GM12892 (cell line): ENCODE measurements around the gene RABL6.
A peak's percentile ranks its signal among the peaks of the same experiment; 100 is the strongest.
"Not testable (repeated sequence)": the region's sequence is repeated elsewhere in the genome, so short reads cannot be mapped to it uniquely, and the experiment has no call there.

ENCODE experiments used
- DNase-seq: peaks from one replicate; pipeline ENCODE4 v3.0.0; 2011; ENCODE audit not compliant: insufficient read length
- FAIRE-seq: peaks from 2 replicates; lab custom pipeline; 2011; peaks lifted over from hg19 to GRCh38; lab: Jason Lieb, UNC
- POLR2A ChIP-seq: IDR thresholded peaks from 2 replicates; pipeline ENCODE4 v1.6.1; 2011; ENCODE audit warnings: low read depth, low read length, control low read depth
- POLR2AphosphoS5 ChIP-seq: IDR thresholded peaks from 2 replicates; pipeline ENCODE4 v1.6.1; 2011; ENCODE audit warnings: low read depth, low read length, control low read depth
- TAF1 ChIP-seq: IDR thresholded peaks from 2 replicates; pipeline ENCODE4 v1.6.1; 2011; ENCODE audit warnings: low read depth, mild to moderate bottlenecking, control low read depth, low read length, borderline replicate concordance

The RABL6 gene

DNA sequence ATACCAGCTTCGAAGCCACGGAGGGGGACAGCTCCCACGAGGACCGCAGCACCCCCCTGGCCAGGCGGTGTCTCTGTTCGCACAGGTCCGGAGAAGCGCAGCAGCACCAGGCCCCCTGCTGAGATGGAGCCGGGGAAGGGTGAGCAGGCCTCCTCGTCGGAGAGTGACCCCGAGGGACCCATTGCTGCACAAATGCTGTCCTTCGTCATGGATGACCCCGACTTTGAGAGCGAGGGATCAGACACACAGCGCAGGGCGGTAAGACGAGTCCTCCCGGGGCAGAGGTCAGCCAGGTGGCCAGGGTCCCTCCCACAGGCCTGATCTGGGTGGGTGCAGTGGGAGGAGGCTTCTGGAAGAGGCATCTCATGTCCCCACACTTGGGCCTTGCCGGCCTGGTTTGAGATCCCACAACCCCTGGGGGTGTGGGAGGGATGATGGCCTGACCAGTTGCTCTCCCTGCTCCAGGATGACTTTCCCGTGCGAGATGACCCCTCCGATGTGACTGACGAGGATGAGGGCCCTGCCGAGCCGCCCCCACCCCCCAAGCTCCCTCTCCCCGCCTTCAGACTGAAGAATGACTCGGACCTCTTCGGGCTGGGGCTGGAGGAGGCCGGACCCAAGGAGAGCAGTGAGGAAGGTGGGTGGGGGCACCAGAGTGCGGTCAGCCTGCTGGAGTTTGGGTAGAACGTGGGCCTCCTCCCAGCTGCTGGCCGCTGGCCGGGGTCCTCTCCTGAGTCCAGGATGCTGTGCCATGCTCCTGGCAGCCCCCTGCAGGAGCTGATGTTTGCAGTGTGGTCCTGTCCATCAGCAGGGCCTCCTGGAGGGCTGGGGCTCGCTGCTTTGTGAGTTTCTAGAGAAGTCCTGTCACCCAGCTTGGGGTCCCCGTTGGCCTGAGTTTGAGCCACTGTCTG lies 31.7 kb downstream of the RABL6 start:
- FAIRE-seq: no peak
- no peak for TF ChIP-seq POLR2AphosphoS5
- no peak for TF ChIP-seq POLR2A
- TF ChIP-seq TAF1: no peak
- DNase-seq: no peak

DNA sequence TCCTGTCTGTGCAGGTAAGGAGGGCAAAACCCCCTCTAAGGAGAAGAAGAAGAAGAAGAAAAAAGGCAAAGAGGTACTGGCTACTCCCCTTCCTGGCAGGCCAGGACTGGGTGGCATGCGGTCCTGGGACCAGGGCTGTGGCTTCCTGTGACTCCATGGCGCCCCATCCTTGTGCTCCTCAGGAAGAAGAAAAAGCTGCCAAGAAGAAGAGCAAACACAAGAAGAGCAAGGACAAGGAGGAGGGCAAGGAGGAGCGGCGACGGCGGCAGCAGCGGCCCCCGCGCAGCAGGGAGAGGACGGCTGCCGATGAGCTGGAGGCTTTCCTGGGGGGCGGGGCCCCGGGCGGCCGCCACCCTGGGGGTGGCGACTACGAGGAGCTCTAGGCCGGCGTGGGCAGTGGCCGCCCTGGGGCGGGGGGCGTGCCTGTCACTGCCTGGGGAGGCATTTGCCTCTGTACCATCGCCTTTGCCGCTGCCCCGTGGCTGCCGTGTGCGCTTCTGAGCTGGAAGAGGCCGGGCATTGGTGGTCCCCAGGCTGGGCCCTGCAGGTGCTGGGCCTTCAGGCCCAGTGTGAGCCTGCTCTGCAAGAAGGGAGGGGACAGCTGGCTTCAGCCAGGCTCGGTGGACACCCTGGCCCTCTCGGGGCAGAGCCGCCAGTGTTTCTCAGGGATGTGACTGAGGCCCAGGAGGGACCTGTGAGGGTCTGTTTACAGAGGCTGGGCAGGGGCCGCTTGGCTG lies 32.6 kb downstream of the RABL6 start:
- TF ChIP-seq POLR2A: no peak
- TF ChIP-seq POLR2AphosphoS5: no peak
- TF ChIP-seq TAF1: no peak
- no peak for DNase-seq
- no peak for FAIRE-seq

DNA sequence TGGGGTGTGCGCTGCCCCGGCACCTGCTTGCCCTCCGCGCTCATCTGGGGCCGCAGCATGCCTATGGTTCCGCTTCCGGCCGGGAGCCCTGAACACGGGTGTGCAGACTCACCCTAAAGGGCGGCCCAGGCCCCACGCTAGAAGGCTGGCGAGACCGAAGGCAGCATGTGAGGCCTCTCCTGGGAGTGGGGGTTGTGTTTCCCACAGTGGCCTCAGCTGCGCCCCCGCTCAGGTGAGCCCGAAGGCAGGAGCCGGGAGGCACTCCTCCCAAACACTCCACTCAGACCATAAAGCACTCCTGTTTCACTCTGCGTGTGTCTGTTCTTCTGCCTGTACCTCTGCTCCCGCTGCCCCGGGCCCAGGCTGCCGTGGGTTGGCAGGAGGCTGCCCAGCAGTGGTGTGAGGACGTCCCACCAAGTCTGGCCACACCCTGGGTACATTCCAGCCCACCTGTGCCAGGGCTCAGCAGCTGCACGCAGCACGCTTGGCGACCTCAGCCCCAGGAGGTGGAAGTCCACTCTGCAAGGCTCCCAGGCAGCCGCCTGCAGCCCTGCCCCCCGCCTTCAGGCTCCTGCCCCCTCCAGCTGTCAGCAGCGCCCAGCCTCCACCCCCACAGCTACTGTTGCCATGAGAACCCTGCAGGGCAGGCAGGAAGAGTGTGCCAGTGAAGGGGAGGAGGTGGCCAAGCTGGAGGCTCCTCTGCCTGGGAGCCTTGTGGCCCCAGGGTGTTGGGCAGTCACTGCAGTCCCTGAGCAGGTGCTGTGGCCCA lies 33.3 kb downstream of the RABL6 start:
- FAIRE-seq: no peak
- no peak for TF ChIP-seq POLR2AphosphoS5
- no peak for TF ChIP-seq TAF1
- DNase-seq: no peak

DNA sequence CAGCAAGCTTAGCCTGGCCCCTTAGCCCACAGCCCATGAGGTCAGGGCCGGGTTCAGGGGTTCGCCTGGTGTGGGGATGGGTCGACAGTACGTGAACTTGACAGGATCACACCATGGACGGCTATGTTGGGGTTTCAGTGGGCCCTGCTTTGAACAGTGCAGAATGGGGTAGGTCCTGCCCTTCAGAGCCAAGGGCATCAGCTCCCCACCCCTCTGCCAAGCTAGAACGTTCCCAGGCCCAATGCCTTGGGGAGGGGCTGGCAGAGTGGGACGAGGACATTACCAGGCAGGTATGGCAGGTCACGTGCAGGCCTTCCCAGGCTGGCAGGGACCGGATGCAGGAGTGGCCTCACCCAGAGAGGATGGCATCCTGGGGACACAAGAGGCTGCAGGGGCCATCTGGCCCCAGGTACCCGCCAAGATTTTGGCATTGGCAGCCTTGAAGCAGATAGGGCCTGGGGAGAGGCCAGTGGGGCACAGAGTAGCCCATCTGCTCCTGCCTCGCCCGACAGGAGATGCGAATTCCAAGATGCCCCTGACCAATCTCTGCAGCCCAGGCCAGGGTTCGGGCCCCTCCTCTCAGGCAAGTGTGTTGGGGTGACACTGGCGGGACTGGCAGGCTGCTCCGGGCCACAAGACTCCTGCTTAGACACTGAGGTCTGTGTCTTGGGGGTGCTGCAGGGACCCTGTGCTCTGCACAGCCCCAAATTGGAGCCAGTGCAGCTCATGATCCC lies 34.1 kb downstream of the RABL6 start:
- DNase-seq: not testable (repeated sequence)
- FAIRE-seq: peak; percentile 14

DNA sequence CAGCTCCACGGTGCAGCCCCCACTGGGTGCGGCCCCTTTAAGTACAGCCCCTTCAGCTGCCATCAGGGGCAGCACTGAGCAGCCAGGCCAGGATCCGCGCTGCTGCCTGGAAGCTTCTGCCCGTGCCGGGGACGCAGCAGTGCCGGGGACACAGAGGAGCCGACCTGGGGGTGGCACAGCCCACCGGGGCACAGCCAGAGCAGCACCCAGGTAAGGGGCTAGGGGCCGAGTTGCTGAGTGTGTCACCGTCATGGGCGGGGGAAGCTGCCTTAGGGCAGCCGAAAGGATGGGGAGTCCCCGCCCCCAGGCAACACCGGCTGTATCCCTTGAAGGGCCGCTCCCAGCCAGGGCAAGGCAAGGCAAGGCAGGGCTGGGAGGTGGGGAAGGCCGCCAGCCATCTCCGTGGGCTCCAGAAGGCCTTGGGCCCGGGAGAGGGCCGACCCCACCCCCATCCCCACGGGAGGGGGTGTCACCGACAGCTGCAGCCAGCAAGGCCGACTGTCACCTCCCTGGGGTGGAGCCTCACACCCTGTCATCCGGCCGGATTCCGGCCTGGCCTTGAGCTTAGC lies 34.7 kb downstream of the RABL6 start, which contains the start of gene AJM1:
TSS of gene AJM1 (plus strand) at position 99 of the 569 bp plus-strand sequence. CDS start 1,937 bp downstream, outside the sequence.
- FAIRE-seq (peak; percentile 98), DNase-seq (peak; percentile 90)

DNA sequence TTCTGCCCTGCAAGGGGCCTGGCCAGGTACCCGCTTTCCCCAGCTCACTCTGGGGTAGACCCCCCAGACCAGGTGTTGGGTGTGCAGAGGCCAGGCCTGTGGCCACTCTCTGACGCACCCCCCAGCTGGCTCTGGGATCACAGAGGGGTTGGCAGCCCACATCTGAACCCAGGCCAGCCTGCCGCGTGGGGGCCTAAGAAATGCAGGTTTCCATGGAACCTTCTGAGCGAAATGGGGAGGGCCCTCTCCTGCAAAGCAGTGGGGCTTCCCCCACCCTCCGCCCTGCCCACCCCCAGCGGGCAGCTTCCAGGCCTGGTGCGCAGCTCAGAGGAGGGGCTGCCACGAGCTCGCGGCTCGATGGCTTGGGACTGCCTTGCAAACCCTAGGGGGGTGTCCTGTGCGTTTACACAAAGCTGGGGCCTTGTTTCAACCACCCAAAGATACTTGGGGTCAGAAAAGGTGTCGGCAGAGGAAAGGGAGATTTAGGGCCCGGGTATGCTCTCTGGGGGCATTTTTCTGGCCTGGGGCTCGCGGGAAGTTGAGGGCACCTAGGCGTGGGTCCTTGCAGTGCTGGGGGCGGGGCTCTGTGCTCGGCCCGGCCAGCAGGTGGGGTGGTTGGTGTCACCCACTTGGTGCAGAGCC lies 35.5 kb downstream of the RABL6 start:
- peak; percentile 86 for FAIRE-seq
- DNase-seq: not testable (repeated sequence)

DNA sequence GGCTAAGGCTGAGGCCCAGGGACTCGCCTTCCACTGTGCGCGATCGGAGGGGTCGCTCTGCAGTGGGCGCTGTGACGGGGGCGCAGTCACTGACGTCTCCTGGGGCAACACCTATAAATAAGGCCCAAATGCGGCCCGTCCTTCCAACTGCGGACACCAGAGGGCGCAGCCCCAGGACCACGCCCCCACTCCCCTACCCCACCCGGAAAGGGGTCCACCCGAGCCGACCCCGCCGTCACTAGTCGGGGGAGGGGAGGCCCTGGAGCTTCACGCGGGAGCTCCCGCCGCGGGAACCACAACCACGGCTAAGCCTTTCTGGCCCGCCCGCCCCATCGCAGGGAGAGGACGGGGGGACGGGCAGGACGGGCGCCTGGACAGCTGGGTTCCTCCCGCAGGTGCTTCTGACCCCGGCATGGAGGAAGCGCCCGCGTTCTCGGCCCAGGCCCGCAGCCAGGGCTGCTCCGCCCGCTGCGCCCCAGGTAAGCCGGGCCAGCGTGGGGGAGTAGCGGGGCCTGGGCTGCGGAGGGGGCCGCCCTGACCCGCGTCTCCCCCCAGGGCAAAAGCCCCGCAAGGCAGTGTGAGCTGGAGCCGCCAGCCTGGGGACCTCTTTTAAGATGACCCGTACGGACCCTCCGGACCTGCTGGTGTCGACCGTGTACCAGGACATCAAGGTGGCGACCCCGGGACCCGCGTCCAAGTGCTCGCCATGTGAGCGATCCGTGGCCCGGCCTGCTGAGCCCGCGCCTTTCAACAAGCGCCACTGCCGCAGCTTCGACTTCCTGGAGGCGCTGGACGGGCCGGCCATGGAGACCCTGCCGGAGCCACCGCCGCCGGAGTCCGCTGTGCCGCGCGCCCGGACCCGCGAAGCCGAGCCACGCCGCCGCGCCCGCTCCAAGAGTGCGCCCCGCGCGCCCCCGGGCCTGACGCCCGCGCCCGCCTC lies 36.3 kb downstream of the RABL6 start:
- FAIRE-seq, DNase-seq: not testable (repeated sequence)

DNA sequence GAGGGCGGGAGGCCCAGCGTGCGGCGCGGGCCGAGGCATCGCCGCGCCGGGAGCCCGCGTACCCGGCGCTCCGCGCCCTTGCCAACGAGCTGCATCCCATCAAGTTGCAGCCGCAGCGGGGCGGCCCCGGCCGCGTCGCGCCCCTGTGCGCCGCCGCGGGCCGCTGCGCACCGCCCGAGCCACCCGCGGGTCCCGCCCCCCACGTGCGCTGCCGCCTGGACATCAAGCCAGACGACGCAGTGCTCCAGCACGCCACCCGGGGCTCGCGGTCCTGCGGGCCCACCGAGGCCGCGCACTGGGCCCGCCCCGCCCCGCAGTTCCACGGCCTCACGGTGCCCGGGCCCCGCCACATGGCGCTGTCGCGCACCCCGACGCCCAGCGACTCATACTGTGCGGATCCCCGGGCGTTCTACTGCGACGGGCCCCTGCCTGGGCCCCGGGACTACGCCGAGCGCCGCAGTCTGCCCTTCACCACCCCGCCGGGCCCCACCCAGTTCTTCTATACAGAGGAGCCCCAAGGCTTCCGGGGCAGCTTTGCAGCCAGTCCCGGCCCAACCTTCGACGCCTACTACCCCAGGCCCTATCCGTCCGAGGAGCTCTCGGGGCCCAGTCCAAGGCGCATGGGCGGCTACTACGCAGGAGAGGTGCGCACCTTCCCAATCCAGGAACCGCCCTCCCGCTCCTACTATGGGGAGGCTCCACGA lies 37.2 kb downstream of the RABL6 start:
- no peak for TF ChIP-seq TAF1
- no peak for TF ChIP-seq POLR2AphosphoS5
- TF ChIP-seq POLR2A: no peak
- no peak for FAIRE-seq

DNA sequence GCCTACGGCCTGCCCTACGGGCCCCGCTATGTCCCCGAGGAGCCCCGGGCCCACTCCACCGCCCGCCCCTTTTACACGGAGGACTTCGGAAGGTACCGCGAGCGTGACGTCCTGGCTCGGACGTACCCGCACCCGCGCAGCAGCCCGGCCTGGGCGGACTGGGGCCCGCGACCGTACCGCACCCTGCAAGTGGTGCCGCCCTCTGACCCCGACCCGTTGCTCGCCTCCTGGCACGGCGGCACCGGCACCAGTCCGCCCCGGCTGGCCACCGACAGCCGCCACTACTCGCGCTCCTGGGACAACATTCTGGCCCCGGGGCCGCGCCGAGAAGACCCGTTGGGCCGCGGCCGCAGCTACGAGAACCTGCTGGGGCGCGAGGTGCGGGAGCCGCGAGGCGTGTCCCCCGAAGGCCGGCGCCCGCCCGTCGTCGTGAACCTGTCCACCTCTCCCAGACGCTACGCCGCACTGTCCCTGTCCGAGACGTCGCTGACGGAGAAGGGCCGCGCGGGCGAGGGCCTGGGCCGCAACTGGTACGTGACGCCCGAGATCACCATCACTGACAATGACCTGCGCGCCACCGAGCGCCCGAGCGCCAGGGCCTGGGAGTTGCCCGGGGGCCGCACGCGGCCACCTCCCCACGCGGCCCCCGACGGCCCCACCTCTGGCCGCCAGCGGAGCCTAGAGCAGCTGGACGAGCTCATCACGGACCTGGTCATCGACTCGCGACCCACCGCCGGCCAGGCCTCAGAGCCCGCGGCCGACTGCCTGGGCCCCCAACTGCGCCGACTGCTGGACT lies 37.9 kb downstream of the RABL6 start:
- DNase-seq (no peak), FAIRE-seq (no peak)
- TF ChIP-seq POLR2AphosphoS5: no peak
- no peak for TF ChIP-seq POLR2A
- TF ChIP-seq TAF1: no peak

More for the DNA sequence above, 37.2 kb downstream of the RABL6 start:
- no peak for DNase-seq
